Transverse colon (tissue), 4 donors: ENCODE data around the gene C21orf58.

Experiments used
- CTCF ChIP-seq, 5 experiments: fragments of 200-600 bp in 3 of 5; fragments of 450-650 bp in 2 of 5; sonication (generic) in 3 of 5; IDR thresholded peaks; 1 replicate in 2 of 5; 2 replicates in 3 of 5; pipeline ENCODE4 v1.5.1; 2016 to 2017; ENCODE audit warnings: antibody characterized with exemption in 5 of 5, inconsistent platforms in 3 of 5, mild to moderate bottlenecking in 2 of 5, moderate library complexity in 1 of 5
- POLR2A ChIP-seq: fragments of 450-650 bp; IDR thresholded peaks from one replicate; pipeline ENCODE4 v1.6.1; 2016; ENCODE audit warnings: antibody characterized with exemption, mild to moderate bottlenecking, moderate library complexity
- POLR2AphosphoS5 ChIP-seq, 3 donors: sonication (generic); formaldehyde crosslinking; IDR thresholded peaks; one replicate each; pipeline ENCODE4 v1.6.1; 2016; ENCODE audit warnings: antibody characterized with exemption in 3 of 3

GRCh38 chr21:46357335-46357604 is 33.6 kb upstream of the C21orf58 start:
- no peak for TF ChIP-seq POLR2AphosphoS5 (IDR thresholded peaks at IDR 0.05)
- TF ChIP-seq POLR2A, result no peak
- TF ChIP-seq CTCF (IDR thresholded peaks at IDR 0.05), result no peak
